ENCODE data around the gene FAM131A.

Gene FAM131A

DNA sequence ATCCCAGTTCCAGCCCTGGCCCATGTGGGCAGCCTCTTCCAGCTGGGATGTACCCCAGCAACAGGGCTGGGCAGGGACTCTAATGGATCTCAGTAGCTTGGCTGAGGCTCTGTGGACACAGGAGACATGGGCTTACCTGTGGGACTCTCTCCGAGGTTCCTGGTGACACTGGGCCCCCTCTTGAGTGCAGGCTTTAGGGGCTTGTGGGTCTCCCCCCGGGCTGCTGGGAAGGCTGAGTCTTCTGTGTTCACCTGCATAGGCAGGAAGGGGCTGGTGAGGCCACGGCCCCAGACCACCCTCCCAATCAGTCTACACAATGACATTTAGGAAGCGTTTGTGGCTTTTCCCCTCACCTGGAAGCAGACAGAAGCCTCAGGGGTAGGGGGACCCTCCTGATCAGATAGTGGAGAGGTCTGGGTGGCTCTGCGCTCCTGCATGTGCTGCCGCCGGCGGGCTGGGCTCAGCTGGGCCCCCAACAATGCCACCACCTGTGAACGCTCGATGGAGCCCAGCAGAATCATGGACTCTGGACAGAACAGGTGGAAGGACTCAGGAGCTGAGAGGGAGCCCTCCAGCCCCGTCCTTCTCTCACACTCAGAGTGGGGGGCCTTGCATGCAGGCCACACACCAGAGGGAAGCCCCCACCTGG lies 15.6 kb downstream of the FAM131A start:
- DNase-seq (ENCODE audit: insufficient read length) (no peak), FAIRE-seq (no peak)
- TF ChIP-seq TAF1 (IDR thresholded peaks at IDR 0.05; ENCODE audit: borderline replicate concordance, low read depth, low read length) (no peak), POLR2A (IDR thresholded peaks at IDR 0.05; ENCODE audit: low read depth, low read length) (no peak), POLR2AphosphoS5 (IDR thresholded peaks at IDR 0.05; ENCODE audit: low read depth, low read length) (no peak)

DNA sequence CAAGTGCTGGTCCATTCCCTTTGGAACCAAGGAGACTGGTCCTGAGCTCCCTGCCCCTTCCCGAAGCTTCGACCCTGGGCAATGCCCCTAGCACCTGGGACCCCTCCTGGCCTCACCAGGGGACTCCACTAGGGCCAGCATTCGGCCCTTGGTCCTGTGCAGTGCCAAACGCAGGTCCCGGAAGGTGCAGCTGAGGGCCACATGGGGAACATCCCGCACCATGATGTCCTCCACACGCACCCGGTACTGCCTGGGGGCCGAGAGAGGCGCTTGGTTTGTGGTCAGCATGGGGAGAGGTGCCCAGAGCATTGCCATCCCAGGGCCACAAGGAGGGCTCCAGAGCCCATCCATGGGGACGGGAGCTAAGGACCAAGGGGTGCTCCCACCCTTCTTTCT lies 16.1 kb downstream of the FAM131A start:
- TF ChIP-seq POLR2AphosphoS5 (IDR thresholded peaks at IDR 0.05; ENCODE audit: low read depth, low read length): no peak
- FAIRE-seq: no peak
- no peak for DNase-seq (ENCODE audit: insufficient read length)

DNA sequence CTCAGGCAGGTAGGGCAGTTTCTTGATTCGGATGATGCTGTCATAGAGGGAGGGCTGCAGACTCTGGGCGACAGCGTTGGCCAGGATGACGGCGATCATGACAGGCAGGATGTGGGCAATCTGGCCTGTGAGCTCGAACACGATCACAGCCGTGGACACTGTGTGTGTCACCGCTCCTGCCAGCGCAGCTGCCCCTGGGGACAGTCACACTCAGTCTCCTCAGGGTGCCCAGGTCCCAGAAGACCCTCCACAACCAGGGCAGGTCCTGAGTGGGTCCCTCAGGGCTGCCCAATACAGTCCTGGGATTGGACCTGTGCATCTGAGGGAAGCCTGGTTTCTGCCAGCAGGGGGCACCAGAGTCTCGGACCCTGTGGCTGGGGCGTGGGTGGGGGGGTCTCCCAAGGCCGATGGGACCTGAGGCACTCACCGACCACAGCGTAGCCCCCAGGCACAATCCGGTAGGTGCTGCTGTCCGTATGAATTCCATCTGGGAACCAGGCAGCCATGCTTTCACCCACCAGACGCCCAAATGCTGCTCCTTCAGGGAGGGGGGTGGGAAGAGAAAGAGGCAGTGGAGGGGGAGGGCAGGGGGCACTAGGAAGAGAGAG lies 16.8 kb downstream of the FAM131A start:
- no peak for TF ChIP-seq POLR2A (IDR thresholded peaks at IDR 0.05; ENCODE audit: low read depth, low read length)
- no peak for TF ChIP-seq POLR2AphosphoS5 (IDR thresholded peaks at IDR 0.05; ENCODE audit: low read depth, low read length)
- TF ChIP-seq TAF1 (IDR thresholded peaks at IDR 0.05; ENCODE audit: borderline replicate concordance, low read depth, low read length): no peak
- FAIRE-seq (peak; percentile 65), DNase-seq (ENCODE audit: insufficient read length) (peak; percentile 69)

DNA sequence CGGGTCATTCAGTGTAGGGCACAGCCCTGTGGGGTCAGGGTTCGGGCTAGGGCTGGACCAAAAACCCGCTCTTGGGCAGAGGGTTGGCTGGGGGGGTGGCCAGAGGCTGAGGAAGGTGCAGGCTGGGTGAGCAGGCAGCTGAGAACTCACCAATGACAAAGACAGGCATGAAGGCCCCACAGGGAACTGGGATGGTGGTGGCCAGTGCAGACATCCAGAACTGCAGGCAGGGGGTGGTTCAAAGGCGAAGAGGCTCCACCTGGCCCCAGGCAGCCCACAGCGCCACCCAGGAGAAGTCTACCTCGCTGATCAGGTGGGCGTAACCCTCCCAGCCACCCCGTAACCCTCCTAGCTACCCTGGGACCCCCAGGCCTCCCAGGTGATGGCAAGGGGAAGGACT lies 17.4 kb downstream of the FAM131A start:
- DNase-seq (ENCODE audit: insufficient read length): no peak
- FAIRE-seq: no peak
- no peak for TF ChIP-seq TAF1 (IDR thresholded peaks at IDR 0.05; ENCODE audit: borderline replicate concordance, low read depth, low read length)
- no peak for TF ChIP-seq POLR2AphosphoS5 (IDR thresholded peaks at IDR 0.05; ENCODE audit: low read depth, low read length)
- no peak for TF ChIP-seq POLR2A (IDR thresholded peaks at IDR 0.05; ENCODE audit: low read depth, low read length)

DNA sequence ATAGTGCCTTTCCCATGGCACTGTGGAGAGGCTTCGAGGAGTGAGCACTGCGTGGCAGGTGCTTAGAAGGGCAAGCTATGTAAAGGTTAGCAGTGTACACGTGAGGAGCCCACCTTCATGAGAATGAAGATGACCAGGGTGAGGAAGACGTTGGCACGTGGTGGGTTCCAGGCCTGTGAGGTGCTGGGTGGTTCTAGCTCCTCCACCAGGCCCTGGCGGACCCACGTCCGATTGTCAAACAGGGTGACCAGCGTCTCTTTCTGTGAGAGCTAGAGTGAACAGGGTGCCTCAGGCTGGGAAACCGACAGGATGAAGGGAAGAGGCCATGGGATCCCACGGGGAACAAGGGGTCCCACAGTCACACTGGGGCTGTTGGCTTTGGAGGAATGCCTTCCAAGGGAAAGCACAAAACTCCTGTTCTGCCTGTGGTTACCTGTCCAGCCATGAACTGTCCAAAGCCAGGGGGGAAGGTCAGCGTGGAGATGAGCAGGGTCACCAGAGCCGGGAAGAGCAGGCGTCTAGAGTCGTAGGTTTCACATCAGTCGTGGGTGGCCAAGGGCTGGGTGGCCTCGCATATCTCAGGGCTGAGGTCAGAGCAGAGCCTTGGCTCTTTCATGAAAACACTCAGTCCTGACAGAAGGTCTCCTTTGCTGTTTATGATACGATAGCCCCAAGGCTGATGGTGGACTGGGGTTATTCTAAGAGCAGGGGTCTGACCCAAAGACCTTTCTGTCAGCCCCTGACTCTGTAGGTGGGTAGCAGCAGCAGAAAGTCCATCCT lies 18.1 kb downstream of the FAM131A start:
- FAIRE-seq (no peak), DNase-seq (ENCODE audit: insufficient read length) (no peak)
- TF ChIP-seq POLR2AphosphoS5 (IDR thresholded peaks at IDR 0.05; ENCODE audit: low read depth, low read length): no peak
- no peak for TF ChIP-seq POLR2A (IDR thresholded peaks at IDR 0.05; ENCODE audit: low read depth, low read length)
- no peak for TF ChIP-seq TAF1 (IDR thresholded peaks at IDR 0.05; ENCODE audit: borderline replicate concordance, low read depth, low read length)

DNA sequence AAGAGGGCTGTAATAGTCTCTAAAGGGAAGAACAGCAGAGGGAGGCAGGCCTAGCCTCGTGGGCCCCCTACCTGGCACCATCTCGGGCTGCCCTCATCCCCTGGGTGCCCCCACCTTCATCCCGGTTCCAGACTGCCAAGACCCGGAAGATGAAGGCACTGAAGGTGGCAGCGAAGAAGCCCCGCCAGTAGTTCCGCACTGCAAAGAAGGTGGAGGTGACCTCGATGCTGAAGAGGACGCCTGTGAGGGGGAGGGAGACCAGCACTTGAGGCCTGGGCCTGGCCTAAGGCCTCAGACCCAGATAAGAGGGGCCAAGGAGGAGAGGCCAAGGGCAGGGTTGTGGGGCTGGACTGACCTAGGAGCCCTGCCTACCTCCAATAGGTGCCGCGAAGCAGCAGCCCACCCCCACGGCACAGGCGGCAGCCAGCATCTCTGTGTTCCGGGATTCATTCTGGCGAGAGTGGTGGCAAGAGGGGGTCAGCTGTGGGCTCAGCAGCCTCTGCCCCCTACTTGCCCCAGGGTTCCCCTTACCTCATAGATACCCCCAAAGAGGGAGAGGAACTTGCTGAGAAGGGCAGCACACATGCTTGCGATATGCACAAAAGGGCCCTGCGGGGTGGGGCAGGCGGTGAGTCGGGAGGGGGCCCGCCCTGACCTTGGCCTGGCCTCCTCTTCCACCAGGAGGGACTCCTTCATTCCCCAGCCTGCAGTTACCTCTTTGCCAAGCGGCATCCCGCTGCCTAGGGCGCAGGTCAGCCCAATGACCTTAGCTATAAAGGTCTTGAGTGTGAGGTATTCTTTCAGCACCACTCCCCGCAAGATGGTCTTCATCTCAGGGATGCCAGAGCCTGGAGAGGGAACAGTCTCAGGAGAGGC lies 20.1 kb downstream of the FAM131A start:
- TF ChIP-seq POLR2A (IDR thresholded peaks at IDR 0.05; ENCODE audit: low read depth, low read length): no peak
- TF ChIP-seq TAF1 (IDR thresholded peaks at IDR 0.05; ENCODE audit: borderline replicate concordance, low read depth, low read length): no peak
- no peak for TF ChIP-seq POLR2AphosphoS5 (IDR thresholded peaks at IDR 0.05; ENCODE audit: low read depth, low read length)
- DNase-seq (ENCODE audit: insufficient read length): no peak
- no peak for FAIRE-seq

DNA sequence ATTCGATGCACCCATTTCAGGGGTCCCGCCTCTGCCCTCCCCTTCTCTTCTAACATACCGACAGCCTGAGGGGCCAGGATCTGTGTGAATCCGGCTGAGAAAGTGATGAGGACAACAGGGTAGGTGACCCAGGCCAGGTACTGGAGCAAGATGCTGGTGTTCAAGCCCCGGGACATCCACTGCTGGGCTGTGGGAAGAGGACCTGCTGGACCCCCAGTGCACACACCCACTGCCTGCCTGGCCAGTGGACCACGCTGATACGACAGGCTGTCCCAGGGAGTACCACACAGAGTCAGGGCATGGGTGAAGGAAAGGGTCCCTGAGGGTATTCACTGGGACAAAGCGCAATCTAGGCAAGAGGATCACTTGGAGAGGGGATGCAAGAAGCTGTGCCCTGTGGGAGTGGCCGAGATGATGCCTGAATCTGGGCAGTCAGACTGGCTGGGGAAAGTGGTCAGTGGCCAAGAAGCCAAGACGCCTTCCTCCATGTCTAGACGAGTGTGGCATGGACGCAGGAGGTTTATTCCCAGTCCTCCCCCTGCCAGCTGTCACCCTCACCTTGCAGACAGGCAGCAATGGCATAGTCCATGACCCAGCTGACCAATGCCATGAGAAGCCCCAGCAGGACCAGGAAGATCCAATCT lies 20.8 kb downstream of the FAM131A start:
- DNase-seq (ENCODE audit: insufficient read length): no peak
- no peak for TF ChIP-seq POLR2AphosphoS5 (IDR thresholded peaks at IDR 0.05; ENCODE audit: low read depth, low read length)
- TF ChIP-seq TAF1 (IDR thresholded peaks at IDR 0.05; ENCODE audit: borderline replicate concordance, low read depth, low read length): no peak
- TF ChIP-seq POLR2A (IDR thresholded peaks at IDR 0.05; ENCODE audit: low read depth, low read length): no peak

DNA sequence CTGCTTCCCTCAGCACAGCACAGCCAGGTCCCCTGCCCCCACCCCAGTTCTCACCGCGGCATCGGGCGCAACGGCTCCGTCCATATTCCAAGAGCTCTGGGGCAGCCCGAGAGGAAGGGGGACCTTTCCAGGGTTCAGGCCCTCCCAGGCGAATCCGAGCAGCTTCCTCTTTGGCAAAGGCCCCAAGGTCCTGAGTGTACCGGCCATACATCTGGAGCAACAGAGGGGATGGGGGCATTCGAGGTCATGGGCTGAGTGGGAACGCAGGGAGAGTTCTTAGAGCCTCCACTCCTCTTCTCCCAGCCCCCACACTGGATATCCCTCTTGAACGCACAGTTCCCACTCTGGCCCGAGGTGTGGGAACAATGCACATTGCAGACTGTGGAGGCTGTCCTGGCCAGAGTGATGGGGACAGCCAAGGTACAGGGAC lies 21.5 kb downstream of the FAM131A start:
- no peak for FAIRE-seq
- no peak for DNase-seq (ENCODE audit: insufficient read length)
- TF ChIP-seq POLR2AphosphoS5 (IDR thresholded peaks at IDR 0.05; ENCODE audit: low read depth, low read length): no peak
- TF ChIP-seq TAF1 (IDR thresholded peaks at IDR 0.05; ENCODE audit: borderline replicate concordance, low read depth, low read length): no peak
- no peak for TF ChIP-seq POLR2A (IDR thresholded peaks at IDR 0.05; ENCODE audit: low read depth, low read length)

More for the DNA sequence above, 20.8 kb downstream of the FAM131A start:
- no peak for FAIRE-seq

DNA sequence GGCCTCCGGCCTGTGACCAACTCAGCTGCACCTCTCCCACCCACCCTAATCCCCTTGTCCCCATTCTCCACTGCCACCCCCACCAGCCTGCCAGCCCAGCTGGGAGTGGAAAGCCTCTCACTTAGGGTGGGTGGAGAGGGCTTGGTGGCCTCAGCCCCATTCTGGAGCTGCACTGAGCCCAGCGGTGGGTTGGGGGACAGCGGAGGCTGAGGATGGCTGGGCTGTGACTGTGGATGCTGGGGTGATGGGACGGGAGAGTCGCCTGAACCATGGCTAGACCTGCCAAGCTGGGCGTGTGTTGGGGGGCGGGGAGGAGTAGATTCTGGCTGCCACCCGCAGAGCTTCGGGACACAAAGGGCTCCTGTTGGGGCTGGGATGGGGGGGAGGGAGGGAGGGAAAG lies 22.2 kb downstream of the FAM131A start:
- DNase-seq (ENCODE audit: insufficient read length) (no peak), FAIRE-seq (no peak)
- TF ChIP-seq POLR2AphosphoS5 (IDR thresholded peaks at IDR 0.05; ENCODE audit: low read depth, low read length): no peak
- no peak for TF ChIP-seq POLR2A (IDR thresholded peaks at IDR 0.05; ENCODE audit: low read depth, low read length)
- TF ChIP-seq TAF1 (IDR thresholded peaks at IDR 0.05; ENCODE audit: borderline replicate concordance, low read depth, low read length): no peak

DNA sequence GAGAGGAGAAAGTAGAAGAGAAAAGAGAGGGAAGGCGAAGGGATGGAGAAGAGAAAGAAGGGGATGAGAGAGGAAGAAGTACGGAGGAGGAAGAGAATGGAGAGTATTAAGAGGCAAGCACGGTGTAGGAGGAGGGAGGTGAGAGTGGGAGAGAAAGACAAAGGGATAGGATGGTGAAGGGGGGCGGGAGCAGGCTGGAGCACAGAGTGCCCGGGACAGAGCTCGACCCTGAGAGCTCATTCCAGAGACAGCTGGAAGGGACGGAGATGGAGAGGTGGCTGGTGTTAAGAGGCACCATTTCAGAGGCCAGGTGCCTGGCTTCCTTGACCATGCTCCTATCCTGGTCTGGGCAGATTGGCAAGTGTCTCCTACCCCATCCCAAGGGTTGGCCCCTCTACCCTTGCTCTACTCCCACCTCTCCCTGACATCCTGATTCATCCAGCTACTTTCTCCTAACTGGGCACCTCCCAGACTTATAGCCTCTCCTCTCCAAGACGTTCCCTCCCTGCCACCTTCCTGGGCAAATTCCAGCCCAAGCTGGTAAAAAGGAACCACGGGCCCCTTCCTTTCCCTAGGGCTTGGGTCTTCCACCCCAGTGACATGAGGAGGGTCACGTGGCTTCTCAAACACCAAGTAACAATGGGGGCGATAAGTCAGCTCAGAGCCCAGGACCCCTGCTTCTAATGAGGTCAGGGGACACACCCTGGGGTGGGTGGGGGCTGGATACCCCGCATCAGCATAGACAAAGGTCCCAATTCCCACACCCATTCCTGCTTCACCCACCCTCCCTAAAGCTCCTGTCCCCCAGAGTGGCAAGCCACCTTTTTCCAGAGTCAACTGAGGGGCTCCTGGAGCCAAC lies 22.9 kb downstream of the FAM131A start:
- DNase-seq (ENCODE audit: insufficient read length) (no peak), FAIRE-seq (no peak)

More for the DNA sequence above, 22.9 kb downstream of the FAM131A start:
- TF ChIP-seq POLR2A (IDR thresholded peaks at IDR 0.05; ENCODE audit: low read depth, low read length) (no peak), TAF1 (IDR thresholded peaks at IDR 0.05; ENCODE audit: borderline replicate concordance, low read depth, low read length) (no peak), POLR2AphosphoS5 (IDR thresholded peaks at IDR 0.05; ENCODE audit: low read depth, low read length) (no peak)

All from GM12892 (cell line).